22Rv1 (cell line): Measurements from ENCODE around the gene CDK5.

Experiments
- CTCF ChIP-seq: fragments of 450-650 bp; IDR thresholded peaks from 2 replicates; pipeline ENCODE4 v1.5.1; 2017; ENCODE audit warnings: mild to moderate bottlenecking
- ZFX ChIP-seq: fragments of 450-650 bp; IDR thresholded peaks from 2 replicates; pipeline ENCODE4 v1.6.1; 2017; ENCODE audit warnings: antibody characterized with exemption, borderline replicate concordance

- no peak for TF ChIP-seq CTCF
- no peak for TF ChIP-seq ZFX
Measured at GRCh38 chr7:151081170-151082101, 23.7 kb upstream of the CDK5 start.
